ENCODE measurements around the gene EPB41L1.

The EPB41L1 gene

DNA sequence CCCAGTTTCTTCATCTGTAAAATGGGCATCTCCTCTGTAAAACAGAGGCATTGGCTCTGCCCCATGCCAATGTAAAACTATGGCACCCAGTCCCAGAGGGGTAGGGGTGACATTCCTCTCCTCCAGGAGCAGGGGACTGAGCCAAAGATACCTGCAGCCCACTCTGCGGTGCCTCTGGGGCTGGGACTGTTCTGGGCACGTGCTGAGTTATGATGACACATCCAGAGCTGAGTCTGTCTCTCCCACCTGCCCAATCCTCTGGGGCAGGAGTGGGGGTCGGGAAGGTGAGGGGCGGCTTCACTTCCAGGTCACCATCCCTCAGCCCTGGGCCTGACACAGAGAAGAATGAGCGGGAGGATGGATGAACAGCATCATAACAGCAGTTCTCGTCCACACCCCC is 111.6 kb downstream of the EPB41L1 start:
- DNase-seq = no peak

DNA sequence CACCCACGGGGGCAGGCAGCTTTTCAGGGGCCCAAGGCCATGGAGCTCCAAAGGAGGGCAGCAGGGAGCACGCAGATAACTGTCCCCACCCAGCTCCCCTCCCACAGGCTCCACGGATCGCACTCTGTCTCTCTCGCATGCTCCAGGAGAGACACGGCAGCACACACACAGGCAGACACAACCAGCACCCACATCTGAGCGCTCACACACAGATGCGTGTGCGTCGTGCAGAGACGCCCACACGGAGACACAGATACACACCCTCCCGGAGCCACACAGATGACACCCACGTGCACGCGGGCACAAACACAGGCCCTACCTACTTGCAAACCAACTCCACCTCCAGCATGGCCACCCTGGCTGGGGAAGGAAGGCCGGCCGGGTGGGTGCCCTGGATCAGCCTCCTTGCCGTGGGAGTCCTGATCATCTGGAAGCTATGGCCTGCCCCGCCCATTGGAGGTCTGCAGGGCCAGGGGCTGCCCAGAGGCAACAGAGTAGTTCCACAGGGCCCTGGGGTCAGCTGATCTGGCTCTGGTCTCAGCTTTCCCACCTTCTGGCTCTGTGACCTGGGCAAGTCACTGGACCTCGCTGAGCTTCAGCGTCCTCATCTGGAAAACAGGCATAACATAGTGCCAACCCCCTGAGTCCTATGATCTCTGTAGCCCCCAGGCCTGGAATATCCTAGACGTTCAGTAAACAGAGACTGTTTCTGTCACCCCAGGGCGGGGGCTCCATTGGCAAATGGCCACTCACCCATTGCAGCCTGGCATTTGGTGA is 113.3 kb downstream of the EPB41L1 start:
- no peak for DNase-seq

DNA sequence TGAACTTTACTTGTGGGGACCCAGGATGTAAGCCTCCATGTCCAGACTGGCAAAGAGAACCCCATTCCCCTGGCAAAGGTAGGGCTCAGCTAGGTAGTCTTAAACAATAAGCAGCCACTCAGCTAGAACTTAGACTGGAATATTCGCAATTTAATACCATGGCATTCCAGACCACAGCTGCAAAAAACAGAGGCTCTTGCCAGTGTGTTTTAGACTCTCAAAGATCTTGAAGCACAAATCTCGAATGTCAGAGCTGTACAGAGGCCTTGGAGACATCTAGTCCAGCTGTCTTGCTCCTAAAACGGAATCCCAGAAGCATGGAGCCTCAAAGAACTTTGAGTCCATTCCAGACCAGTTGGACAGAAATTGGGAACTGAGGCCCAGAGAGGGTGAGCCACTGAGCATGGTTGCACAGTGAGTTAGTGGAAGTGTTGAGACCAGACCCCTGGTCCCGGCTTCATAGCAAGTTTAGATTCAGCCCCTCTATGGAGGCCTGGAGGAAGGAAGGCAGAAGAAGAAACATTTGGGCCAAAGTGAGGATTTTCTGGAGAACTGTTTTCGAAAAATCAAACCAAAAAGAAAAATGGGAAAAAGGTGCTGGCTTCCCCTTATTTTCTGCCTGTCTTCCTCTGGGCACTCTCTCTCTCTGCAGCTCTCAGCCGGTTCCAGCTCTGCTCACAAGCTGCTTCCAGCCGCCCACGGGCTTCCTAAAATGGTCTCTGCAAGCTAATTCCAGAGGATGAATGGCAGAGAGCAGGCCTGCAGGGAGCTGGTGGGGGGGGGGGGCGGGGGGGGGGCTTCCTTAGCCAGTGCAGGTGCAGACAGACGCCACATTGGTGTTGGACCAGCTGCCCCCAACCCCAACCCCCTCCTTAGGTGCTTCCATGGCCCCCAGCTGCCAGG is 114.2 kb downstream of the EPB41L1 start:
- DNase-seq = no peak

DNA sequence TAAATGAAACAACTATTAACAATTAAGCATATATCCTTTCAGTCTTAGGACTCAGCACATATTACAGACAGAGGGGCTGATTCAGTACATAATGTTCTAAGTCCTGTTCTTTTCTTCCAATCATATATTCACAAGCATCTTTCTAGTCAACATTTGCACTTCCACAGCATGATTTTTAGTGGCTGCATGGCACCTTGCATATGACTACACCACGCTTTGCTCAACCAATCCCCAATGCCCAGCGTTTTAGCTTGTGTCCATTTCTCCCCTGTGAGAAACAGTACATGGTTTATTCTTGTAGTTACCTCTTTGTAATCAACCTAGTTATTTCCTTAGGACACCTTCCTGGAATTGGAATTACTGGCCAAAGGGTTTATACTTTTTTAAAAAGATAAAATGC is 115.0 kb downstream of the EPB41L1 start:
- DNase-seq = no peak

DNA sequence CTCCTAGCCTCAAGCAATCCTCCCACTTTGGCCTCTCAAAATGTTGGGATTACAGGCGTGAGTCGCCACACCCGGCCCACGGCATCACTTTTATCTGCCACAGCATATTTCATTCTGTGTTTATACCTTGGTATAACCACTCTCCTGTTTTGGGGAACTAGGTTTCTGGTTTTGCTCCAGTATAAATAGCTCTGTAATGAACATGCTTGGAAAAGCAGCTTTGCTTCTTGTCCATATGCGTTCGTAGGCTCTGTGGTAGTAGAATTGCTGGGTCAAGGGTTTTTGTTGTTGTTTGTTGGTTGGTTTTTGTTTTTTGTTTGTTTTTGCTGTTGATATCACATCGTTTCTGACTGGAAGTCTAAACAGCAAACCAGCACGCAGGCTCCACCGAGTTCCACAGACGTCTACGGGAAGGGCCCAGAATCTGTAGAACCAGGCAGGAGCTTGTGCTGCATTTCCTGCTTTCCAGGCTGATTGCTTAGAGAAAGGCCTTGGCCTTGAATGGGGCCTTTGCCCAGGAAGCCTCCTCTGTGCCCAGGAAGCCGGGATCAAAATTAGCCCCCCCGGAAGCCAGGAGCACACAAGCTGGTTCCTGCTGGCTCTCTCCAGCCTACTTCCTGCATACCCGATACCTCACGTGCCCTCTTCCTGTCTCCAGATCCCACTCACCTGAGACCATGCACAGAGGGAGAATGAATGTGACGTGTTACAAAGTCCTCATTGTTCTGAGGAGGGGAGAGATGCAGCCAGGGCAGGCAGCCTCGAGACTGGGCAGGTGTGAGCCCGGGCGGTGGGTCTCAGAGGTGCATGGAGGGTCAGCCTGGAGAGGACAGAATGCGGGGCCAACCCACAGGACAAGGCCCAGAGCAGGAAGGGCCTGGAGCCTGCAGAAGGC is 116.5 kb downstream of the EPB41L1 start:
- no peak for DNase-seq

DNA sequence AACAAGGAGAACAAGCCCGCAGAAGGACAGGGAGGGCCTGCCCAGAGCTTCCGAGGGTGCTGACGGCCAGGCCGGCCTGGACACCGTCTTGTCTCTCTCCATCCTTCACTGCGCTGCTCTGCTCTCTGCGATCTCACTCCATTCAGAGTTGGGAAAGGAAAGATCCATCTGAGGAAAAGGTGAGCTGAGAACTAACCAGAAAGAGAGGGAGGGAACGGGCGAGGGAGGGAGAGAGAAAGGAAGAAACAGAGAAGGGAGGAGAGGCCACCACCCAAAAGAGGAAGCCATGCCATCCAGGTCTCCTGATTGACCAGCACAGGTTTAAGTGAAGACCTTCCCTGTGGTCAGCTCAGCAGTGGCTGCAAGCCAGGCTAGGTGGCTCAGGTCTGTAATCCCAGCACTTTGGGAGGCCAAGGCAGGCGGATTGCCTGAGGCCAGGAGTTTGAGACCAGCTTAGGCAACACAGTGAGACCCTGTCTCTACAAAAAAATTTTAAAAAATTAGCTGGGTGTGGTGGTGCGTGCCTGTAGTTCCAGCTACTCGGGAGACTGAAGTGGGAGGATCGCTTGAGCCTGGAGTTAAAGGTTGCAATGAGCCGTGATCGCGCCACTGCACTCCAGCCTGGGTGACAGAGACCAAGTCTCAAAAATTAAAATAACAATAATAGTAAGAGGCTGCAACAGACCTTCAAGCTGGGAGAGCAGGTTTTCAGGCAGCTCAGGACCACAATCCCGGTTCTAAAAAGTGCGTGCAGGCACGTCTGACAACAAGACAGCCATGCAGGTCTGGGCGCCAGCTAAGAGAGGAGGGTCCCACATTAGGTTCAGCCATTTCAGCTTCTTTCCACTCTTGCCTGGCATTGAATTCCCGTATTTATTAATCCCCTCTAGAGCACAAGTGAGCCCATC is 117.4 kb downstream of the EPB41L1 start:
- DNase-seq = no peak

DNA sequence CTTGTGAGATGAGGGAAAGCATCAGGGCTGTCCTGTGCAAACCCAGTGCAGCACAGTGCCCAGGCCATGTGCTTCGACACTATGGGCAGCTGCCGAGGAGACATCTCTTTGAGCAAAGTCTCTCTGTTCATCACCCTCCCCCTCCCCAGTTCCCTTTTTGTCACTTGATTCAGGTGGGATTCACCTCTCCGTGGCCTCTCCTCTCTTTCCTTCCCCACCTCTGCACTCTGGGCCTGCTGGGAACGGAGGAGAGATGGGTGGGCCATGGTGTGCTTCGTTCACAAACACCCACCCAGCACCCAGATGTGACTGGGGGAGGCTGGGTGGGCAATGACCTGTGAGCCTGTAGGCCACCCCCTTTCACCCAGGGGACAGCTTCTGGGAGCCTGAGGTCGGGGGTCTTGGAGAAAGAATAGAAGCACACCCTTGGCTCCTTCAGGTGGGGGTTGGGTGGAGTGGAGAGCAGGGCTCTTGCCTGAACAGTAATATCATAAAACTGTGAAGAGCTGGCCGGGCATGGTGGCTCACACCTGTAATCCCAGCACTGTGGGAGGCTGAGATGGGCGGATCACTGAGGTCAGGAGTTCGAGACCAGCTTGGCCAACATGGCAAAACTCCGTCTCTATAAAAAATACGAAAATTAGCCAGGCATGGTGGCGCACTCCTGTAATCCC is 118.1 kb downstream of the EPB41L1 start:
- no peak for DNase-seq

DNA sequence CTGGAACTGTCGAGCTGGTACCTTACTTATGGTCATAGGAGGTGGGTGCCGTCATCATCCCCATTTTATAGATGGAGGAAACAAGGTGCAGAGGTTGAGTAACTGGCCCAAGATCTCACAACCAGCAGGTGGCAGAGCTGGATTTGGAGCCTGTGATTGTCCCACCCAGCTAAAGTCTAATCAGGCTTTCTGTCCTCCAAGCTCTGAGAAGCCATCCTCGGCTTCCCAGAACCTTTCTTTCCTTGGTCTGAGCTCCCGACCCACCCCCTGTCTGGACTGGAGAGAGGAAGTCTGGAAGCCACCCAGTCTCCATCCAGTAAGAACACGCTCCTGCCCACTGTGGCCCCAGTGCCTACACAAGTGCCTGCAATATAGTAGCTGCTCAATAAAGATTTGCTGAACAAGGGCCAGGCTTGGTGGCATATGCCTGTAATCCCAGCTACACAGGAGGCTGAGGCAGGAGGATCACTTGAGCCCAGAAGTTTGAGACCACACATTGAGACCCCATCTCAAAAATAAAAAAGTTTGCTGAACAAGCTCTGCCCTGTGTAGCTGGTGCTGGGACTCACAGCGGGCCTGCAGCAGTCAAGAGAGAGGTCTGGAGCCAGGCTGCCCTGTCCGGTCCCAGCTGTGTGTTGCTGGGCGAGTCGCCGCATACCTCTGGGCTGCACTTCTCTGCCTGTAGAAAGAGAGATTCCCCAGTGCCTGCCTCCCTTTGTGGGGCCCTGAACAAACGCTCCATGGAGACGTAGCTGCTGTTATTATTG is 119.1 kb downstream of the EPB41L1 start:
- no peak for DNase-seq

DNA sequence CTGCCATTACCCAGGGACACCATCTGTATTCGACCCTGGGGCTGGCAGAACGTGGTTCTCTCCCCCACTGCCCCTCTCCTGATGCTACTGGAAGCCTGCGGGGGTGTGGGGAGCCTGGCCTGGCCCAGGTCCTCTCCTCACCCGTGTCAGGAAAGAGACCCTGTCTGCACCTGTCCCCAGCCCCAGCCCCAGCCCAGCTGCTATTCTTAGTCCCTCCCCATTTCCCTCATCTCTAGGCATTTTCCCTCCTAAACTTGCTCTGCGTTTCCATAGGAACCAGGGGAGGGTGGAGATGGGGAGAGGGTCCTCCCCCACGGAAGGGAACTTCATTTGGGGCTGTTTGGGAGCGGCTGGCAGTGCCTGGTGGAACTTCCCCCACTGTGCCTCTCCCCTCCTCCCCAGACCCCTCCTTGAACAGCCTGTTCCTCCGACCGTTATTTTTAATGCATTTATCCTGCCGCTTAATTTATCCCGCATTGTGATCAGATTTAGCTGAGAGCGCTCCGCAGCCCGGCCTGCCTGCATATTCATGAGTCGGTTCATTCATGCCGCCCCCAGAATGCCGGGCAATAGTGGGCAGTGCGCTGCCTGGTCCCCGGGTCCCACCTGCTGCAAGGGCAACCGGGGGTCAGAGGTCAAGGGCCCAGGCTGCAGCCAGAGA is 119.8 kb downstream of the EPB41L1 start:
- no peak for DNase-seq

DNA sequence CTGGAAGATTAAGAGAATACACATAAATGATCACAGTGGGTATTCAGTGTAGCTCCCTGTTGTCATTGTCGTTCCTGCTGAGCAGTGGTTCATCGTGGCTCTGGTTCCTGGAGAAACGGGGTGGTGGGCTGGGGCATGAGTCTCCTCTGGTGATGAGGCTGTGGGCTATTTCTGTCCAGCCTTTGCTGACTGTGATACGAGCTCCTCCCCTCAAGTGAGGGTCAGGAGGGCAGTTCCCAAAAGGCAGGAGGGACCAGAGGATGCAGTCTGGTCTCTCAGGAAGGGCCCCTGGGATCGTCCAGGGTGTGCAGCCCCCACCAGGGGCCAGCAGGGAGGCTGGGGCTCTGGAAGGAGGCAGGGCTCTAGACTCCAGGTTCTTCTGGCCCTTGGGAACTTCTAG is 120.5 kb downstream of the EPB41L1 start:
- no peak for DNase-seq

DNA sequence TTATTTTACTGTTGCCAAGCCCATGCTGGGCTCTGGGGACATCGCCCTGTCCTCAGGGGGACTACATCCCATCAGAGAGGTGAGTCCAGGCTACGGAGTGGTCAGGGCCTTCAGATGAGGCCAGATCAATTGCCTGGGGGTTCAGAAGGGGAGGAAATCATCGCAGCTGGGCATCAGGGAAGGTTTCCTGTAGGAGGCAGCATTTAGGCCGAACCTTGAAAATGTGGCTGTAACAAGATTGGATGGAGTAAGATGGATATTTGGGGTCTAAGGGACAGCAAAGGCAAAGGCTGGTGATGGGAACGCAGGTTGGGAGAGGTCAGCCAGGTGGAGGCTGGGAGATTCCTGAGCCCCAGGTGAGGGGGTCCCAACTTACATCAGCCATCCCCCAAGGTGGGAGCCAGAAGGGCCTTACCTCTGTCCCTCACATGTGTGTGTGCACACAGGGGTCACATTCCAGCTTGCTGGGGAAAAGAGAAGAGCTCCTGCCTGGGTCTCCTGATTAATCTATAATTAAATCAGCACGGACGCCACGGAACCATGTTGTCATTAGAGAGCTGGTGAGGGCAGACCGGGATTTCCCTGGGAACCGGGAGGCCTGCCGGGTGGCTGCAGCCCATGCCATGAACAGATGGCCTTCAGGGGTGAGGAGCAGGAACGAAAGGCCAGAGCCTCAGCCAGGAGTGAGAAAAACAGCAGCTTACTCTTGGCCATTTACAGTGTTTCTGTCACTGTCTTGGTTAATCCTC is 121.1 kb downstream of the EPB41L1 start:
- no peak for DNase-seq

DNA sequence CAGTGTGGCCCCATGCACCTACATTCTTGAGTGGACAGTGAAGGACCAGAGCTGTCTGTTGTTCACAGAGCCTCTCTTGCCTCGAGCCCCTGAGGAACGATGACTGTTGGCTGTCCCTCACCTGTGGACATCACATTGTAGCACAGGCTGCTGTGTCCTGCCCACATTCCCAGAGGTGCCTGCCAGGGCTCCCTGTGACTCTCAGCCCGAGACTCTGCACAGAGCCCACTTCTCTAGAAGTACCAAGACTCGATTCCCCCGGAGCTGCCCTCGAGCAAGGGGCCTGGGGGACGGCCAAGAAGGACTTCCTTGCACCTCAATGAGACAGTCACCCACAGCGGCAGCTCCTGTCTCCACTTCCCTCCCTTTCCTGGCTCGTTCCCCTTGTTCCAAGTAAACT is 123.0 kb downstream of the EPB41L1 start:
- no peak for DNase-seq

DNA sequence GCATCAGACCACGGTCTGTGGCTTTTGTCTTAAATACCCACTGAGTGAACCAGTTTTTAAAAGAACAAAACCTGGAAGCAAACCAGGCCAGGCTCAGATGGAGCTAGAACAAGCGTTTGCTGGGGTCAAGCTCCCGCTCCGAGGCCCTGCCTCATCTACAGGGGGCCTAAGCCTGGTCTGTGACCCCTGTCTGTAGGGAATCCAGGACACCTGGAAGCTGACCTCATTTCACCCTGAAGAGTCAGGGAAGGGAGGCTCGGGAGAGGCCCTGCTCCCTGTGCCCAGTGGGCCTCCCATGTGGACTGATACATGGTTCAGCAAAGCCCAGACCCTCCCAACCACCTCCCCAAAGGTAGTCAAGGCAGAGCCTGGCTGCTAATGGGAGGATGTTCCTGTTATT is 124.8 kb downstream of the EPB41L1 start:
- no peak for DNase-seq

DNA sequence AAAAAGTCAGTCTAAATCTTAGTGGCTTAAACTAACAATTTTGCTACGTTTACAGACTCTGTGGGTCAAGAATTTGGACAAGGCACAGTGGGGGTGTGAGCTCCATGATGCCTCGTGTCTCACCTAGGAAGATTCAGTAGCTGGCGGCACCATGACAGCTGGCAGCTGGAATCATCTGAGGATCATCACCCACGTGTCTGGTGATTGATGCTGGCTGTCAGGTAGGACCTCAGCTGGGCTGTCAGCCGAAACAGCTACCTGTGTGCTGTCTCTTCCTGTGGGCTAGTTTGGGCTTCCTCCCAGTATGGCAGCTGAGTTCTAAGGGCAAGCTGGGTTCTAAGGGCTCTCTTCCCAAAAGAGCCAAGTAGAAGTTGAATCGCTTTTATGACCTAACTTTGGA is 125.2 kb downstream of the EPB41L1 start:
- DNase-seq = no peak

DNA sequence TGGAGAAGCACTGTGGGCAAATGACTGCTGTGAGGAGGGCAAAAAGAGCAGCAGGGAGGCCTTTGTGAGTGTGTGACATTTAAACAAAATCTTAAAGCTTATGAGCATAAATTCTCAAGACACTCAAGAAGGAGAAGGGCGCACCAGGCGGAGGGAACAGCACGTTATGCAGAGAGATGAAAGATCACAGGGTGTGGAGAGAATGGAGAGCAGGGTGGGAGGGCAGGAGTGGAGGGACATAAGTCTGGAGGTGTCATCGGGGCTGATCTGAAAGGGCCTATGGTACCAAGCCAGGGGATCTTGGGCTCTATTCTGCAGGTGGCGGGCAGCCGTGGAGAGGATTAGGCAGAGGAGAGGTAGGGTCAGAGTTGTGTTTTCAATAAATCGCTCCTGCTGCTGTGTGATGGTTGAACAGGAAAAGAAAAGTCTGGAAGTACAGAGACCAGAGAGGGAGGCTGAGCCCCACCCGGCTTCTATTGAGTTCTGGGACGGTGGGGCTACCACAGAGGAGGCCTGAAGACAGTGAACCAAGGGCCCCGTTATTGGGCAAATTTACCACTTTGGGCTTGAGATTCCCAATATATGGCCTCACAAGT is 127.3 kb downstream of the EPB41L1 start:
- no peak for DNase-seq

All from NCI-H1930 (cell line).